ENCODE data around the gene PRRC2A.

PRRC2A gene

DNA sequence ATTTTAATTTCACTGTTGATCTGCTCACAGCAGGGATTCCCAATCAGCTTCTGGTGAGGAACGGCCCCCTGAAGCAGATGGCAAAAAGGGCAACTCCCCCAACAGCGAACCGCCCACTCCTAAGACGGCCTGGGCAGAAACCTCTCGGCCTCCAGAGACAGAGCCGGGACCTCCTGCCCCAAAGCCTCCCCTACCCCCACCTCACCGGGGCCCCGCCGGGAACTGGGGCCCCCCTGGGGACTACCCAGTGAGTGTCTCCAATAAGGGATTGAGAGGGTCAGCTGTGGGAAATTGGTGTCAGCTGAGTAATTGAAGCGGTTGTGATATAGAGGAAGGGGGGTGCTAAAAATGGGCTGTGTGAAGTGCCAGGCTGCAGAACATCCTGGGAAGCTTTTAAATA lies 6.4 kb downstream of the PRRC2A start:
- no peak for DNase-seq (ENCODE audit: low read depth)

DNA sequence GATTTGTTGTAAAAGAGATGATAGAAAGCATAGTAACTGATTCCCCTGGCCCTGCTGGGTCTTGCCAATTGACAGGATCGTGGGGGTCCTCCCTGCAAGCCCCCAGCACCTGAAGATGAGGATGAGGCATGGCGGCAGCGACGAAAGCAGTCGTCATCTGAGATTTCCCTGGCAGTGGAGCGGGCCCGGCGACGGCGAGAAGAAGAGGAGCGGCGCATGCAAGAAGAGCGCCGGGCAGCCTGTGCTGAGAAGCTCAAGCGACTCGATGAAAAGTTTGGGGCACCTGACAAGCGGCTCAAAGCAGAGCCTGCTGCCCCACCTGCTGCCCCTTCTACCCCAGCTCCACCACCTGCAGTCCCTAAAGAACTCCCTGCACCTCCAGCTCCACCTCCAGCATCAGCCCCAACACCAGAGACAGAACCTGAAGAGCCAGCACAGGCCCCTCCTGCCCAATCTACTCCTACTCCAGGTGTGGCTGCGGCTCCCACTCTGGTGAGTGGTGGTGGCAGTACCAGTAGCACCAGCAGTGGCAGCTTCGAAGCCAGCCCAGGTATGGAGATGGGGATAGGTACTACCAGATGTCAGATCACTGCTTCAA lies 7.3 kb downstream of the PRRC2A start:
- no peak for DNase-seq (ENCODE audit: low read depth)

GRCh38 chr6:31629014-31629413 lies 8.5 kb downstream of the PRRC2A start:
- no peak for DNase-seq (ENCODE audit: low read depth)

- no peak for DNase-seq (ENCODE audit: low read depth)
Measured at GRCh38 chr6:31630177-31630934, 9.8 kb downstream of the PRRC2A start.

GRCh38 chr6:31631209-31631608 lies 10.7 kb downstream of the PRRC2A start:
- no peak for DNase-seq (ENCODE audit: low read depth)

- DNase-seq (ENCODE audit: low read depth): no peak
Measured at GRCh38 chr6:31631681-31632278, 11.3 kb downstream of the PRRC2A start.

DNA sequence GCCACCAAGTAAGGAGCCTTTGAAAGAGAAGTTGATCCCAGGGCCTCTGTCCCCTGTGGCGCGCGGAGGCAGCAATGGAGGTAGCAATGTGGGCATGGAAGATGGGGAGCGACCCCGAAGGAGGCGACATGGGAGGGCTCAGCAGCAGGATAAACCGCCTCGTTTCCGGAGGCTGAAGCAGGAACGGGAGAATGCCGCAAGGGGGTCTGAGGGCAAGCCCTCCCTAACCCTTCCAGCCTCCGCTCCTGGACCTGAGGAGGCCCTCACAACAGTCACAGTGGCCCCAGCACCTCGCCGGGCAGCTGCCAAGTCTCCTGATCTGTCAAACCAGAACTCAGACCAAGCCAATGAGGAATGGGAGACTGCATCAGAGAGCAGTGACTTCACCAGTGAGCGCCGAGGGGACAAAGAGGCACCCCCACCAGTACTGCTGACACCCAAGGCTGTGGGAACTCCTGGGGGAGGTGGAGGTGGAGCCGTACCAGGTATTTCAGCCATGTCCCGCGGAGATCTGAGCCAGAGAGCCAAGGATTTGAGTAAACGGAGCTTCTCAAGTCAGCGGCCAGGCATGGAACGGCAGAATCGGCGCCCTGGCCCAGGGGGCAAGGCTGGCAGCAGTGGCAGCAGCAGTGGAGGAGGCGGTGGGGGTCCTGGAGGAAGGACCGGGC lies 11.9 kb downstream of the PRRC2A start:
- DNase-seq (ENCODE audit: low read depth): no peak

- no peak for DNase-seq (ENCODE audit: low read depth)
Measured at GRCh38 chr6:31633447-31633846, 12.9 kb downstream of the PRRC2A start.

DNA sequence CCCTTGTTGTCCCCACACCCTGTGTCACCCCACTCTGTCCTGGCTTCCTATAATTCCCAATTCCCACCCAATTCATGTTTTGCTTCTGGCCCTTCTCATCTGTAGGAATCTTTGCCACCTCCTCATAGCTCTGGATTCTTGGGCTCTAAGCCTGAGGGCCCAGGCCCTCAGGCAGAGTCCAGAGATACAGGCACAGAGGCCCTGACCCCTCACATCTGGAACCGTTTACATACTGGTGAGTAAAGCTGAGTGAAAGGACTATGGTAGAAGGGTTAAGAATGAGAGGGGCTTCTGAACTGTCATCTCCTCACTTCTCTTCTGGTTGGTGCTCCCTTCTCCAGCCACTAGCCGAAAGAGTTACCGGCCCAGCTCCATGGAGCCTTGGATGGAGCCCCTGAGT lies 13.6 kb downstream of the PRRC2A start:
- DNase-seq (ENCODE audit: low read depth): no peak

DNA sequence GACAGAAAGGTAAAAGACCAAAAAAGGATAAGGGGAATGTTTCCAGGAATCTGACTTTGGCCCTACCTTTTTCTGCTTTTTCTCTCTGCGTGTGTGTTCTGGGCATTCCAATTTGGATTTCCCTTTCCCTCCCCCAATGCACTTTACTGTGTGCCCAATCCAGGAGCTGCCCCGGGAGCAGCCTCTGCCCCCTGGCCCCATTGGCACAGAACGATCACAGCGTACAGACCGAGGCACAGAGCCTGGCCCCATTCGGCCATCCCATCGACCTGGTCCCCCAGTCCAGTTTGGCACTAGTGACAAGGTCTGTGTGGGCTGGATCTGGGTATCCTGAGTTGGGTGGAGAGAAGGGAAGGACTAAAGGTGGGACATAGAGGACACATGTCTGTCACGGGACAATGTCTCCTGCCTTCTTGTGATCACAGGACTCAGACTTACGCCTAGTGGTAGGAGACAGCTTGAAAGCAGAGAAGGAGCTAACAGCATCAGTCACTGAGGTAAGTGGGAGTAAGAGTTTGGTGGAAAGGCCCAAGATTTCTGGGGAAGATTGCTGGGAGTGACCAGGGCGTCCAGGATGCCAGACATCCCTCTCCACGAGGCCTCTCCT lies 14.6 kb downstream of the PRRC2A start:
- DNase-seq (ENCODE audit: low read depth): no peak

DNA sequence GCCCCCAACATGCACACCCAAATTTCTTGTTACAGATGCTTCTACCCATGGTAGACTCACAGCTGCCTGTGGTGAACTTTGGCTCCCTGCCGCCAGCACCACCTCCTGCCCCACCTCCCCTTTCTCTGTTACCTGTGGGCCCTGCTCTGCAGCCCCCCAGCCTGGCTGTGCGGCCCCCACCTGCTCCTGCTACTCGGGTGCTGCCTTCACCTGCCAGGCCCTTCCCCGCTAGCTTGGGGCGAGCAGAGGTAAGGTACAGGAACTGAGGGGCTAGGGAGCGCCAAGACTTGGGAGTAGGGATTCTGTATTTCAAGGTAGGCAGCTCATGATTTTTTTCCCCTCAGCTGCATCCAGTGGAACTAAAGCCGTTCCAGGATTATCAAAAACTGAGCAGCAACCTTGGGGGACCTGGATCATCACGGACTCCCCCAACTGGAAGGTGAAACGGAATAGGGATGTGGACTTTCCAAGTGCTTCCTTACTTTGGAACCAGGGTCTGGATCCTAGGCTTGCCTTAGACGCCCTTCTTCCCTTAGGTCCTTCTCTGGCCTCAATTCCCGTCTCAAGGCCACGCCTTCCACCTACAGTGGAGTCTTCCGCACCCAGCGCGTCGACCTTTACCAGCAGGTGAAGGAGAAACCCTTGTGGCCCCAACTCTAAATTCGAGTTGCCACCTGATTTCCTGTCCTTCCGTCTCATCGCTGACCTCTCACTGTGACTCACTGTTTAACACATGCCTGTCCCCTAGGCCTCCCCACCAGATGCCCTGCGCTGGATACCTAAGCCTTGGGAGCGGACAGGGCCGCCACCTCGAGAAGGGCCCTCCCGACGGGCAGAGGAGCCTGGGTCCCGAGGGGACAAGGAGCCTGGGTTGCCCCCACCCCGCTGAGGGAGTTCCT lies 16.4 kb downstream of the PRRC2A start:
- DNase-seq (ENCODE audit: low read depth): no peak

- DNase-seq (ENCODE audit: low read depth): no peak
Measured at GRCh38 chr6:31639043-31639442, 18.5 kb downstream of the PRRC2A start.

DNA sequence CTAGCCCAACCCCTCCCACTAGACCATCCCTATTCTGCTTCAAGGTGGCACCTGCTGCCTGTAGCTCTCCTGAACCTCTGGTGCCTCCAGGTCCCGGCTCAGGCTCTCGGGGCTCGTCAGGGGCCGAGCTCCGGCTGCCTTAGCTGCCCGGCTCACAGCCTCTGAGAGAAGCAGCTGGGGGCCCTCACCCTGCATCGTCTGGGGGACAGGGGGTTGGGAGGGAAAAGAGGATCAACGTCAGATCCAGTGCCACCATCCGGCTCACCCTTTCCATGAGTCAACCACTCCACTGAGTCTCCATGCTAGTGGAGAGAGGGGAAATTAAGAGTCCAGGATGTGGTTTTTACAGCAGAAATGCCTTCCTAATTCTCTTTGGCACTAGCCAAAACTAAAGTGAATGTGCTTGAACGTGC lies 18.9 kb downstream of the PRRC2A start:
- DNase-seq (ENCODE audit: low read depth): no peak

- no peak for DNase-seq (ENCODE audit: low read depth)
Measured at GRCh38 chr6:31640612-31641011, 20.1 kb downstream of the PRRC2A start.

GRCh38 chr6:31641370-31641769 lies 20.9 kb downstream of the PRRC2A start:
- DNase-seq (ENCODE audit: low read depth): no peak

GRCh38 chr6:31642798-31643570 lies 22.5 kb downstream of the PRRC2A start:
- DNase-seq (ENCODE audit: low read depth): no peak

DNA sequence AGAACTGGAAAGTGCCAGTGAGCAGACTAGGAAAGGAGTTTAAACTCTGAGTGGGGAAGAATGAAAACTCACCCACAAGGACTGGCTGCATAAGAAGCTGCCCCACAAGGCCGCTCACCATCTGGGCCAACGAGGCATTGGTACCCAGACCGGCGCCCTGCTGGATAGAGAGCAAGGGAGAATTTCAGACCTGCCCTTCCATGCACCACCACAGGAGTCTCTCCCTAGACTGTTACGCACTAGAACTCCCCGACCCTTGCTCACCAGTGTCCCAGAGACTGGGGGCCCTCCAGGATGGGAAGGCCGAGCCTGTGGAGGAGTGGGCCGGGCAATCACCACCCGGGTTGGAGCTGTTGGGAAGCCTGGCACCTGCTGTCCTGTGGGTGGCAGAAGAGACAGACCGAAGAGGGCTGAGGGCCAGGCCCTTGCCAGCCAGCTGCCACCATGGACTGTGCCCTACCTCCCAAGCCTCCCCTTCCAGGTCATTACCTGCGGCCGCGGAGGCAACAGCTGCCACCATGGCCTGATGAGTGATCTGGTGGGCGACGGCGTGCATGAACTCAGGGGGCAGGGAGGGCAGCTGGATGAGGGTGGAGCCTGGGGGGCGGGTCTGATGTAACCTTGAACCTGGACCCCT lies 23.4 kb downstream of the PRRC2A start:
- DNase-seq (ENCODE audit: low read depth): no peak

- no peak for DNase-seq (ENCODE audit: low read depth)
Measured at GRCh38 chr6:31645325-31645724, 24.8 kb downstream of the PRRC2A start.

GRCh38 chr6:31651602-31652191 lies 31.2 kb downstream of the PRRC2A start:
- DNase-seq (ENCODE audit: low read depth): no peak

Data from activated T-helper 9 cell treated with anti-CD3 and anti-CD28 coated beads, Interleukin-2, amount 50 U/mL, for 16 hours (primary cell).